SK-N-MC (cell line): Measurements from ENCODE around the gene ARL10.

Experiments used
- EZH2 ChIP-seq: fragments of 200-600 bp; sonication (generic); IDR thresholded peaks from one replicate; pipeline ENCODE4 v1.6.1; 2017; ENCODE audit warnings: antibody characterized with exemption
- FOXP2 ChIP-seq: optimal IDR thresholded peaks from 2 replicates; pipeline ENCODE3; 2011; ENCODE audit warnings: mild to moderate bottlenecking, moderate library complexity; ENCODE audit not compliant: insufficient read depth; ENCODE audit errors: extremely low read length, control extremely low read depth
- POLR2AphosphoS5 ChIP-seq: IDR thresholded peaks from 2 replicates; pipeline ENCODE4 v1.6.1; 2012; ENCODE audit warnings: mild to moderate bottlenecking, low read depth, low read length, borderline replicate concordance

GRCh38 chr5:176408590-176408989 is 43.3 kb downstream of the ARL10 start:
- no peak for TF ChIP-seq EZH2
- TF ChIP-seq POLR2AphosphoS5: no peak
- TF ChIP-seq FOXP2: no peak
